Fibroblast of skin of right quadriceps (primary cell): ENCODE measurements around the gene CHPF.

Experiments
- DNase-seq: peaks from one replicate; pipeline ENCODE4 v3.0.0-alpha.2; 2013

CHPF gene

GRCh38 chr2:219530048-219530963 lies 13.3 kb downstream of the CHPF start:
- peak; percentile 76 for DNase-seq

GRCh38 chr2:219527472-219527871 lies 16.1 kb downstream of the CHPF start:
- no peak for DNase-seq

GRCh38 chr2:219527076-219527394 lies 16.6 kb downstream of the CHPF start:
- no peak for DNase-seq

- DNase-seq: no peak
Measured at GRCh38 chr2:219526320-219527075, 17.1 kb downstream of the CHPF start.

GRCh38 chr2:219525533-219526232 lies 17.9 kb downstream of the CHPF start:
- DNase-seq: no peak

- no peak for DNase-seq
Measured at GRCh38 chr2:219524817-219525216, 18.8 kb downstream of the CHPF start.

- no peak for DNase-seq
Measured at GRCh38 chr2:219523031-219523671, 20.5 kb downstream of the CHPF start.

- peak; percentile 94 for DNase-seq
Measured at GRCh38 chr2:219522111-219523030, 21.2 kb downstream of the CHPF start.

GRCh38 chr2:219521066-219521880 lies 22.3 kb downstream of the CHPF start:
- peak; percentile 42 for DNase-seq

- no peak for DNase-seq
Measured at GRCh38 chr2:219520079-219520478, 23.5 kb downstream of the CHPF start.

GRCh38 chr2:219519526-219519916 lies 24.1 kb downstream of the CHPF start:
- no peak for DNase-seq

- no peak for DNase-seq
Measured at GRCh38 chr2:219517954-219518778, 25.4 kb downstream of the CHPF start.

- DNase-seq: no peak
Measured at GRCh38 chr2:219516888-219517287, 26.7 kb downstream of the CHPF start.

- DNase-seq: no peak
Measured at GRCh38 chr2:219515874-219516629, 27.6 kb downstream of the CHPF start.

GRCh38 chr2:219514836-219515235 lies 28.8 kb downstream of the CHPF start:
- DNase-seq: no peak

GRCh38 chr2:219514196-219514761 lies 29.3 kb downstream of the CHPF start, which contains the start of gene ASIC4:
Gene ASIC4 (plus strand): TSS chr2:219514482. CDS start chr2:219514725, 243 bp downstream.
- DNase-seq: no peak

GRCh38 chr2:219513787-219514186 lies 29.8 kb downstream of the CHPF start:
- DNase-seq: no peak

GRCh38 chr2:219512524-219513216 lies 30.9 kb downstream of the CHPF start:
- DNase-seq: no peak
